SH-SY5Y (cell line): ENCODE measurements around the gene PEDS1.

ENCODE experiments used
- GATA2 ChIP-seq: IDR thresholded peaks from 2 replicates; pipeline ENCODE4 v1.6.1; 2011; ENCODE audit warnings: mild to moderate bottlenecking, low read depth, low read length
- GATA3 ChIP-seq: IDR thresholded peaks from 2 replicates; pipeline ENCODE4 v1.6.1; 2011; ENCODE audit warnings: low read depth, mild to moderate bottlenecking, low read length, moderate library complexity

- TF ChIP-seq GATA2 (no peak), GATA3 (no peak)
These were observed 27.8 kb upstream of the PEDS1 start for GRCh38 chr20:50181344-50181743.
